ENCODE data around the gene CSNK1D.

Gene CSNK1D

GRCh38 chr17:82273327-82274133, at the start of gene CSNK1D:
TSS of gene CSNK1D (minus strand) at chr17:82273700. CDS start at chr17:82273381, 319 bp downstream.
- no peak for TF ChIP-seq CTCF (conservative IDR thresholded peaks at IDR 0.05; ENCODE audit: low read depth, low read length)
- peak within 1 kb of the TSS; percentile 86 for H3K4me3 ChIP-seq (ENCODE audit: low read depth, low read length)
- peak; percentile 82 for DNase-seq (ENCODE audit: low read depth)

- no peak for DNase-seq (ENCODE audit: low read depth)
- no peak overlapping the region for H3K4me3 ChIP-seq (ENCODE audit: low read depth, low read length)
- no peak for TF ChIP-seq CTCF (conservative IDR thresholded peaks at IDR 0.05; ENCODE audit: low read depth, low read length)
These were observed 49.3 kb upstream of the CSNK1D start for GRCh38 chr17:82322526-82323453.

GRCh38 chr17:82321947-82322466, 48.5 kb upstream of the CSNK1D start:
- DNase-seq (ENCODE audit: low read depth), result no peak
- TF ChIP-seq CTCF (conservative IDR thresholded peaks at IDR 0.05; ENCODE audit: low read depth, low read length), result no peak
- H3K4me3 ChIP-seq (ENCODE audit: low read depth, low read length), result no peak overlapping the region

- H3K4me3 ChIP-seq (ENCODE audit: low read depth, low read length), result peak overlapping the region; percentile 11
- DNase-seq (ENCODE audit: low read depth), result no peak
- peak; percentile 57 for TF ChIP-seq CTCF (conservative IDR thresholded peaks at IDR 0.05; ENCODE audit: low read depth, low read length)
These were observed 47.7 kb upstream of the CSNK1D start for GRCh38 chr17:82320956-82321927.

GRCh38 chr17:82320140-82320840, 46.8 kb upstream of the CSNK1D start:
- TF ChIP-seq CTCF (conservative IDR thresholded peaks at IDR 0.05; ENCODE audit: low read depth, low read length), result no peak
- DNase-seq (ENCODE audit: low read depth), result no peak
- H3K4me3 ChIP-seq (ENCODE audit: low read depth, low read length), result no peak overlapping the region

Measured in choroid plexus epithelial cell (primary cell).